ENCODE data around the gene TRMT61A. TPM values are rescaled to one million over a fixed set of nuclear protein-coding genes. Genes with fewer than 3 reads are reported as not detected.

TRMT61A gene
- total RNA-seq, 2 donors from 2014 or later: 13.2 to 29.7 TPM

DNA sequence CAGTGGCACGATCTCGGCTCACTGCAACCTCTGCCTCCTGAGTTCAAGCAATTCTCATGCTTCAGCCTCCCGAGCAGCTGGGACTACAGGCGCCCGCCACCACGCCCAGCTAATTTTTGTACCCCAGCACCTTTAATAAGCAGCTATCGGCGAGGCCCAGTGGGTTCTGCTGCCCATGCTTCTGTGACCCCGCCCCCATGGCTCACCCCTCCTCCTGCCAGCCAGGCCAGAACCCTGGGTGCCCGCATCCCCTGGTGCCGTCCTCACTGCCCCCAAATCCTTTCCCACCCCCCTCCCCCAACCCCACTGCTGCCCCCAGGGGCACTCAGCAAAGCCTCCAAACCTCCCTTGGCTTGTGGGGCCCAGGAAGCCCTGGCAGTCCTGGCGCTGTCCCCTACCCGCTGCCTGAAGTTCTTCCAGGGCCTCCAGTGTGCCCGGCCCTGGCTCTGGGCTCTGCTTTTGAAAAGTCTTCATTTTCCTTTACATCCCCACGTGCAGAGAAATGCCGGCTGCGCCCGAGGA, 19.0 kb downstream of the TRMT61A start:
- Mint-ChIP-seq H3K27ac (no peak overlapping the region), H3K4me1 (ENCODE audit: low read depth in 2 of 2) (peaks cover 0 to 11% of the 10 kb centered on the region in 2 donors), H3K4me3 (no peak overlapping the region), H3K9me3 (no peaks in the 10 kb centered on the region), H3K36me3 (no peaks in the 10 kb centered on the region), H3K27me3 (no peaks in the 10 kb centered on the region)
- ATAC-seq (no peak), DNase-seq (ENCODE audit: low spot score) (no peak)

- DNase-seq (ENCODE audit: low spot score): no peak
- Mint-ChIP-seq H3K27me3 (no peaks in the 10 kb centered on the region), H3K4me1 (ENCODE audit: low read depth in 2 of 2) (peaks cover 0 to 12% of the 10 kb centered on the region in 2 donors), H3K9me3 (no peaks in the 10 kb centered on the region), H3K4me3 (no peak overlapping the region), H3K27ac (no peak overlapping the region), H3K36me3 (no peaks in the 10 kb centered on the region)
- ATAC-seq: no peak
These were observed 19.7 kb downstream of the TRMT61A start for GRCh38 chr14:103548463-103549351.

DNA sequence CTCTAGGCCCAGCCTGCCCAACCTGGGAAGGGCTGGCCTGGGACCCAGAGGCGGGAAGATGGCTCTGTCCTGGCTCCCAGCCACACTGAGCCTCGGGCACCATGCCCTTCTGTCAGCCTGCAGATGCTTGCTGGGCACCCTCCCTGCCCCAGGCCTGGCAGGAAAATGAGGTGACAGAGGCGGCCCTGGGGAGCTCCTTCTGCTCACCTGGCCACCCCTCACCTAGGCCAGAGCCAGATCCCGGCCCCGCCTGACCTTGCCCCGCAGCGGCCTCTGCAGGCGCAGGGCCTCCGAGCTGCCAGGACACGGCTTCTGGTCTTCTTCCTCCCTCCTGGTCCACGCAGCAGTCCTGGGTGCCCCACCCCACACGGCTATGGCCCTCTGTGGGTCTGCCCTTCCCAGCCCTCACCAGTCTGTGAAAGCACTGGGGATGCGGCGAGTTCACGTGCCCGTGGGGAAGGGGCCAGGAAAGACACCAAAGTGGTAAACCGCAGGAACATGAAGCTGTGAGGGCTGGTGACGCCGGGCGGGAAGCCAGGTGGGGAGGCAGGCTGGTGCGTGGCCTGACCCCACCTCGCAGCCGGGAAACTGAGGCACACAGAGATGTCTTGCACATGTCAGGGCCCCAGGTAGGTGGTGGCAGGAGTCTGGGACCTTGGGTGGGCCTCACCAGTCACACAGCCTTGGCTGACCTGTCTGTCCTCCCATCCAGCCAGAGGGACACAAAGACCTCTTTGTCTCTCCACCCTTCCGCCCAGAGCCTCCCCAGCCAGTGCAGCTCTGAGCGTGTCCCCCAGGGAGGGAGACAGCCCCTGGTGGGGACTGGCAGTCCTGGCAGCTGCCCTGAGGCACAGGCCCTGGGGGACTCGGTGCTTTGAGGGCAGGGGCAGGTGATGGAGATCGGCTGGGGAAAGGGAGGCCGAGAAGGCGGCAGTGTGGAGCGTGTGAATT, 20.6 kb downstream of the TRMT61A start:
- no peak for DNase-seq (ENCODE audit: low spot score)
- Mint-ChIP-seq H3K27me3 (no peaks in the 10 kb centered on the region), H3K36me3 (no peaks in the 10 kb centered on the region), H3K4me1 (ENCODE audit: low read depth in 2 of 2) (peaks cover 0 to 12% of the 10 kb centered on the region in 2 donors), H3K27ac (no peak overlapping the region), H3K4me3 (no peak overlapping the region), H3K9me3 (no peaks in the 10 kb centered on the region)
- no peak for ATAC-seq

DNA sequence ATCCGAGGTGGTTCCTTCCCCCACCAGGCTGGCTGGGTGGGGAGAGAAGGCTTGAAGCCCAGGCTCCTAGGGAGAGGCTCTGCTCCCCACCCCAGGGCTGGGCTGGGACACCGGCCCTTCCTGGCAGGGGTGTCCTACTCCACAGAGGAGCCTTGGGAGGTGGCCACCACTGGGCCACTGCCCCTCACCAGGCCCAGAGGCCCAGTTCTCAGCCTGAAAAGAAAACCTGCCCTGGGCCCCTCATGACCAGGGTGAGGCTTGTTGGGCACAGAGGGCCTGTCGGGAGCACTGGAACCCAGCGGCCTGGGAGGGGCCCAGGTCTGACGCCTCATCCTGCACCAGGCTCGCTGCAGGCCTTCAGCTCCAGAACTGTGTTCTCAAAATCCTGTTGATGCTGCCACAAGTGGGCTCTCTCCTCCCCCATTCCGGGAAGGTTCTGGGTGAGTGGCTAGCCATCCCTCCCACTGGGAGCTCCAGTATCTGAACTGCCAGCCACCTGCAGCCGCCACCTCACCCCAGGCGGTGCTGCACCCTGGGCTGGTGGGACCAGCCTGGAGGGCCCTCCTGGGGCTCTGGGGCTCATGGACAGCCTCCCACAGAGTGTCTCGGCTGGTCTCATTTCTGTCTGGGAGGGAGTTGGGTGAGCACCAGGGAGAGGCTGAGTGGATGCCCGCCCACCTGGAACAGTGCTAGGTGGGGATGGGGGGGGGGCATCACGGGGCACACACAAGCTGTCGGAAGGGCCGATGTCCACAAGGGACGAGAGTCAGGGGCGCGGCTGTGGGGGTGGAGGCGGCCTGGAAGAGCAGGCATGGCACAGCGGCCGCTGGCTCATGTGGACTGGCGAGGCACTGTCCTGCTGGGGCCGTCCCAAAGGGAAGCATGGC, 21.7 kb downstream of the TRMT61A start:
- no peaks in the 10 kb centered on the region for H3K9me3 Mint-ChIP-seq
- no peaks in the 10 kb centered on the region for H3K36me3 Mint-ChIP-seq
- ATAC-seq: no peak
- H3K4me1 Mint-ChIP-seq (ENCODE audit: low read depth in 2 of 2): peaks cover 0 to 17% of the 10 kb centered on the region in 2 donors
- no peaks in the 10 kb centered on the region for H3K27me3 Mint-ChIP-seq
- H3K4me3 Mint-ChIP-seq: no peak overlapping the region
- no peak for DNase-seq (ENCODE audit: low spot score)
- no peak overlapping the region for H3K27ac Mint-ChIP-seq

DNA sequence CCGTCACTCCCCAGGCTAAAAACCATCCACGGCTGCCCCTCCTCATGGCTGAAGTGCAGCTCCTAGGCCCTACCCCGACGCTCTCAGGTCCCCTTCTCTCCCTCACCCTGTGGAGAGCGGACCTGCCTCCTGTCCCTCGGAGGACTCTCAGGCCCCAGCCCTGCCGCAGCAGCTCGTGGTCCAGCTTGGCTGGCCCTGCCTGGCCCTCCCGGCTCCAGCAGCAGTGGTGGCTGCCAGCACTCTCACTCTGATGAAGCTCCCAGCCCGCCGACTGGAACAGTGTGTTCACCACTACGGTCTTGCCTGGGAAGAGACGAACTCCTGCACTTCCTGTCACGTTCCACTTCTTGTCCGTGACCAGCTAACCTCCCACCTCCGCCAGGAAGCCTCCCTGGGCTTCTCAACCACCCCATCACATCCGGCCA, 22.4 kb downstream of the TRMT61A start:
- DNase-seq (ENCODE audit: low spot score): no peak
- Mint-ChIP-seq H3K27ac (no peak overlapping the region), H3K9me3 (no peaks in the 10 kb centered on the region), H3K27me3 (no peaks in the 10 kb centered on the region), H3K4me1 (ENCODE audit: low read depth in 2 of 2) (peaks cover 0 to 17% of the 10 kb centered on the region in 2 donors), H3K36me3 (no peaks in the 10 kb centered on the region), H3K4me3 (no peak overlapping the region)
- no peak for ATAC-seq

GRCh38 chr14:103552011-103552845, 23.2 kb downstream of the TRMT61A start:
- DNase-seq (ENCODE audit: low spot score): no peak
- H3K4me1 Mint-ChIP-seq (ENCODE audit: low read depth in 2 of 2): peaks cover 0 to 20% of the 10 kb centered on the region in 2 donors
- no peaks in the 10 kb centered on the region for H3K9me3 Mint-ChIP-seq
- no peak for ATAC-seq
- no peak overlapping the region for H3K27ac Mint-ChIP-seq
- no peaks in the 10 kb centered on the region for H3K36me3 Mint-ChIP-seq
- no peak overlapping the region for H3K4me3 Mint-ChIP-seq
- H3K27me3 Mint-ChIP-seq: no peaks in the 10 kb centered on the region

DNA sequence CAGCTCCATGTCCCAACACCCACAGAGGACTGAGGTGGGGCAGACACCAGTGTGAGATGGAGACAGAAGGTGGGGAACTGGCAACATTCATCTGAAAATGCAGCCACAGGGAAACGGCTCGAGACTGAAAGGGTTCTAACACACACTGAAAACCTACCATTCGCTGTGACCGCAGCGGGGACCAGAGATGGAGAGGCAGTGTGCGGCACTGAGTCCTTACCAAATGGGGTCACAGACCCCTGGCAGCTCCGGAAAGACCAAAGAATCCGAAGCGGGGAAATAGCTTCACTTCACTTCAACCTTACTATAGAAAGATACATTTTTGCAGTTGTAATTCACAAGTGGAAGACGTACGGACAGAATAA, 23.8 kb downstream of the TRMT61A start:
- Mint-ChIP-seq H3K4me1 (ENCODE audit: low read depth in 2 of 2) (peaks cover under 1 to 22% of the 10 kb centered on the region in 2 donors), H3K4me3 (no peak overlapping the region), H3K36me3 (no peaks in the 10 kb centered on the region), H3K9me3 (no peaks in the 10 kb centered on the region), H3K27ac (no peak overlapping the region), H3K27me3 (no peaks in the 10 kb centered on the region)
- DNase-seq (ENCODE audit: low spot score) (peak; percentile 37), ATAC-seq (no peak)

GRCh38 chr14:103555559-103556337, 26.8 kb downstream of the TRMT61A start:
- Mint-ChIP-seq H3K4me1 (ENCODE audit: low read depth in 2 of 2) (peaks cover 22 to 39% of the 10 kb centered on the region in 2 donors), H3K36me3 (peaks cover 11% of the 10 kb centered on the region), H3K27me3 (no peaks in the 10 kb centered on the region), H3K9me3 (no peaks in the 10 kb centered on the region), H3K27ac (no peak overlapping the region), H3K4me3 (no peak overlapping the region)
- DNase-seq (ENCODE audit: low spot score): no peak
- ATAC-seq: no peak

DNA sequence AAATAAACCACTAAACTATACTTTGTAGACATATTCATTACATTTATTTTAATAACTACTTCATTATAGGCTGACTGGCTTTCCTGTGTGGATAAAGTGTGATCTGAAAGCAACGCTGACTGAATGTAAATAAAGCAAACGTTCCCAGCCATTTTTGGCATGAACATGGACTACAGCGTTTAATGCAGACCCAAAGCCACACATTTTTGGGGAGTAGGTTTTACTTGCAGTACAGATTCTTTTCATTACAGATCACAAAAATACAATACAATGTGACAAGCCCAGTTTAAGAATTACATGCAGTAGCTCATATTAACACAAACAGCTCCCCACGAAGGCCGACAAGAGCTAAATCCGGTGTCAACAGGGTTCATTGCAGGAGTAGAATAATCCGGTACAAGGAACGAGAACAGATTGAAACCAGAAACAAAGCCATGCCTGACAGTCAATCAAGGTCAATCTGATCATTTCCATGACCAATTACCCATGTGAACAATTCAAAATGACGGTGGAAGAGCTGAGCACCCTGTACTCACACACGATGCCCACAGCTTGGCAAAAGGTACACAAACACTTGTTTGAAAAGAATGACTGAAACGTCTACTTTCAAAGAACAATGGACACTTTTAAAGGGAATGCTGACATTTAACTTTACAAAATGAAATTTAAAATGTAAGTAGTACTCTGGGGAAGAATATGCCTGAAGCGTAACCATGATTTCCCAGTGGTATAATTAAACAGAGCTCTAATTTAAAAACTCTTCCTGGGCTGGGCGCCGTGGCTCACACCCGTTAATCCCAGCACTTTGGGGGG, 28.2 kb downstream of the TRMT61A start:
- Mint-ChIP-seq H3K27me3 (no peaks in the 10 kb centered on the region), H3K4me3 (no peak overlapping the region), H3K4me1 (ENCODE audit: low read depth in 2 of 2) (peaks cover 34 to 45% of the 10 kb centered on the region in 2 donors), H3K9me3 (no peaks in the 10 kb centered on the region), H3K27ac (no peak overlapping the region), H3K36me3 (peaks cover 17% of the 10 kb centered on the region)
- DNase-seq (ENCODE audit: low spot score) (no peak), ATAC-seq (no peak)

DNA sequence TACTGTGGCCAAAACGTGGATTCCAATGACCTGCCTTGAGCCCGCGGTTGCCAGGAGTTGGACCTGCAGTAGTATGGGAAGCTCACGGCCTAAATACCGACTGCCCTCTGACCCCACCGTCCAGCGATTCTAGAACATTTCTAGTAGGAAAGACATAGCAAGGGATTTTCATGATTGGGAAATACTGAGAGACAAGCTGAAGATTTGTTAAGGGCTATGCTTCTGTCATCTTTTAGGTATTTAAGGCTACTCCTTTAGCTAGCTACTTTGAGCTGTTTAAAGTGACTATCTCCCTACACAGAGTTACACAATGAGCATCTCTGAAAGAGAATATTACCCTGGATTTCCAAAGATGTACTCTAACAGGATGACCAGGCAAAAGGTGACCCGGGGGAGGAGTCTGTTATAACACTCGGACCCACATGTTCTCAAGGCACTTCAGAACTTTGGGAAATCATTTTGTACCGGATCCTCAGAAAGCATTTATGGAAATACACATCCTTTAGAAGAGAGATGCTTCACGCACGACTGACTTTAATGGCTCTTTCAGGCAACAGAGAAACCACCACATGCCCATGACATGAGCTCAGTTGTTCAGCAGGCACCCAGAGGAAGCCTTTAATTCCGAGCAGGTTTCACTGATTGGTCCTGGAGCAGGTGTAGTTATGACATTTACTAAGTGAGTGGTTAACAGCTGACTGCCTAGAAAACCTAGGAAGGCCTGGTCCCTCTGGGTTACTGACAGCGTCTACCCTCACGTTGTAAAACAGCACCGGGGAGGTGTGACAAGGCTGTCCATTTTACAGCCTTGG, 29.3 kb downstream of the TRMT61A start:
- no peaks in the 10 kb centered on the region for H3K9me3 Mint-ChIP-seq
- no peak overlapping the region for H3K27ac Mint-ChIP-seq
- ATAC-seq: no peak
- H3K27me3 Mint-ChIP-seq: no peaks in the 10 kb centered on the region
- no peak for DNase-seq (ENCODE audit: low spot score)
- no peak overlapping the region for H3K4me3 Mint-ChIP-seq
- H3K36me3 Mint-ChIP-seq: peaks cover 18% of the 10 kb centered on the region
- peaks cover 36 to 39% of the 10 kb centered on the region in 2 donors for H3K4me1 Mint-ChIP-seq (ENCODE audit: low read depth in 2 of 2)

GRCh38 chr14:103559766-103560165, 30.8 kb downstream of the TRMT61A start:
- ATAC-seq (no peak), DNase-seq (ENCODE audit: low spot score) (no peak)
- Mint-ChIP-seq H3K4me1 (ENCODE audit: low read depth in 2 of 2) (peaks cover 41 to 42% of the 10 kb centered on the region in 2 donors), H3K9me3 (no peaks in the 10 kb centered on the region), H3K4me3 (no peak overlapping the region), H3K27ac (no peak overlapping the region), H3K27me3 (no peaks in the 10 kb centered on the region), H3K36me3 (peaks cover 22% of the 10 kb centered on the region)
